Tongue (tissue), 2 donors: Measurements from ENCODE around the gene CUTC. TPM values are rescaled to one million over a fixed set of nuclear protein-coding genes. Genes with fewer than 3 reads are reported as not detected.
"Not testable (repeated sequence)": the region's sequence is repeated elsewhere in the genome, so short reads cannot be mapped to it uniquely, and the experiment has no call there.

Source experiments
- DNase-seq: peaks from one replicate; pipeline ENCODE4 v3.0.0-alpha.2; 2015
- total RNA-seq: library from RNA; depleted of rRNA; stranded (reverse); fragments of >200 nt; gene quantifications from one replicate; pipeline ENCODE4 v1.2.3, GENCODE V29; 2014

CUTC gene
- 33.7 TPM for total RNA-seq

- peak; percentile 99 for DNase-seq
Measured at GRCh38 chr10:99732033-99732842, at the start of gene CUTC, which contains the start of gene COX15. CUTC (plus strand) TSS chr10:99732234; CDS start chr10:99732349, 115 bp downstream. COX15 (minus strand) TSS chr10:99732127; CDS start chr10:99732049, 78 bp downstream.

- no peak for DNase-seq
Measured at GRCh38 chr10:99682752-99683151, 49.3 kb upstream of the CUTC start.

GRCh38 chr10:99685597-99685967 lies 46.5 kb upstream of the CUTC start:
- DNase-seq = peak; percentile 5

- DNase-seq = no peak
Measured at GRCh38 chr10:99689461-99689860, 42.6 kb upstream of the CUTC start.

GRCh38 chr10:99693933-99694583 lies 38.0 kb upstream of the CUTC start:
- DNase-seq = no peak

GRCh38 chr10:99695761-99696160 lies 36.3 kb upstream of the CUTC start:
- no peak for DNase-seq

GRCh38 chr10:99698504-99699080 lies 33.4 kb upstream of the CUTC start:
- no peak for DNase-seq

- DNase-seq = peak; percentile 7
Measured at GRCh38 chr10:99700649-99701048, 31.4 kb upstream of the CUTC start.

GRCh38 chr10:99708428-99709012 lies 23.5 kb upstream of the CUTC start:
- DNase-seq = no peak

GRCh38 chr10:99709480-99710229 lies 22.4 kb upstream of the CUTC start:
- peak; percentile 15 for DNase-seq

GRCh38 chr10:99711129-99711719 lies 20.8 kb upstream of the CUTC start:
- DNase-seq = peak; percentile 73

- no peak for DNase-seq
Measured at GRCh38 chr10:99714446-99714845, 17.6 kb upstream of the CUTC start.

- DNase-seq = no peak
Measured at GRCh38 chr10:99720387-99720786, 11.6 kb upstream of the CUTC start.

GRCh38 chr10:99730026-99730425 lies 2.0 kb upstream of the CUTC start:
- no peak for DNase-seq

GRCh38 chr10:99731306-99732032 lies 565 bp upstream of the CUTC start:
- DNase-seq = no peak

GRCh38 chr10:99733366-99733765 lies 1.3 kb downstream of the CUTC start:
- peak; percentile 36 for DNase-seq

GRCh38 chr10:99734111-99734510 lies 2.1 kb downstream of the CUTC start:
- DNase-seq = not testable (repeated sequence)

GRCh38 chr10:99740260-99740659 lies 8.2 kb downstream of the CUTC start:
- DNase-seq = no peak

- no peak for DNase-seq
Measured at GRCh38 chr10:99740933-99741559, 9.0 kb downstream of the CUTC start.

GRCh38 chr10:99742254-99742653 lies 10.2 kb downstream of the CUTC start:
- DNase-seq = no peak

- no peak for DNase-seq
Measured at GRCh38 chr10:99742701-99743100, 10.7 kb downstream of the CUTC start.
